Nephron progenitor cell (in vitro differentiated cells): ENCODE results near the gene RND1.

Experiments
- DNase-seq: peaks from one replicate; pipeline ENCODE4 v3.0.0; 2021
- H3K27ac Mint-ChIP-seq: 2 replicates; pipeline ENCODE4 v1.8.0; 2021; ENCODE audit warnings: mild to moderate bottlenecking, moderate library complexity, mixed read lengths
- H3K27me3 Mint-ChIP-seq: 2 replicates; pipeline ENCODE4 v1.8.0; 2021; ENCODE audit warnings: mild to moderate bottlenecking, low read depth, mixed read lengths; ENCODE audit not compliant: poor library complexity
- H3K36me3 Mint-ChIP-seq: 2 replicates; pipeline ENCODE4 v1.8.0; 2021; ENCODE audit warnings: low read depth, mixed read lengths
- H3K4me1 Mint-ChIP-seq: 2 replicates; pipeline ENCODE4 v1.8.0; 2021; ENCODE audit warnings: mixed read lengths
- H3K4me3 Mint-ChIP-seq: 2 replicates; pipeline ENCODE4 v1.8.0; 2021; ENCODE audit warnings: mild to moderate bottlenecking, moderate library complexity, mixed read lengths
- H3K9me3 Mint-ChIP-seq: 2 replicates; pipeline ENCODE4 v1.8.0; 2021; ENCODE audit warnings: mild to moderate bottlenecking, moderate library complexity, mixed read lengths
- TF ChIP-seq, protein P1 (sequence below): fragments of 200-600 bp; sonication (generic); IDR thresholded peaks from 2 replicates; pipeline ENCODE4 v1.5.0; 2021; ENCODE audit warnings: antibody characterized with exemption

The RND1 gene

DNA sequence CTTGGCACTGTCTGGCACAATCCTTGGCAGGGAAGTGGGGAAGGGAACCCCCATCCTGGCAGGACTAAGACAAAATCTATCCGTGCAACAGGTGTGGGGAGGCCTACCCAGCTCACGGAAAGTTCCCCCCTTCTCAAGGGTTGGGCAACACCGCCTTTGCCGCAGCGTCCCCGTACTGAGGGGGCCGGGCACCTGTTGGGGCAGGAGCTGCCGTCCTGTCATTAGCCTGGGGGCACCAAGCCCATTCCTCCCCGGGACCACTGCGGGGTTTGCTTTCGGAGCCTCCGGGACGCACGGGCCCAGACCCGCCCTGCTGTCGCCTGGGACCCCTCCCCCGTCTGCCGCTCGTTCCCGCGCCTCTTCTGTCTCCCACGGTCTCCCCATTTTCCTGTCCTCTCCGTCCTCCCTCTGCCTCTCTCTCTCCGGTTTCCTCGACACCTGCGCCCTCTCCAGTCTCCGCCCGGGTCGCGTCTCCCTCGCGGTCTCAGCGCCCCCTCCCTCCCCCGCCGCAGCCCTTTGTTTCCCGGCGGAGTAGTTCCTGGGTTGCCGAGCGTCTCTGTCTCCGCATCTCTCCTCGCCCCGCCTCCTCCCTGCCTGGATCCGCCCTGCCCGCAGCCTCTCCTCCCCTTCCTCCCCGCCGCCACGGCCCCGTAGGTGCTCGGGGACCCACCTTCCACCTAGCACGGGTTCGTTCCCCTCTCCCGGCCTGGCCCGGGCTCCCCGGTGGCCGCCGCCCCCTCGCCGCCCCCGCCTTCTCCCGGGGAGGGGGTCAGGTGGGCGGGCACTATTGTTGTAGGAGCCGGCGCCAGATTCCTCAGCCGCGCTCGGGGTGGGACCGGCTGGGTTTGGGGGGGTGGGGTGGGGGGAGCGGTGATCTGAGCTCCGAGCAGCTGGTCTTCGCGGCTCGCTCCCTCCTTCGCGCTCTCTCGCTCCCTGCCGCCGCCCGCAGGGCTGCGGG lies 47.5 kb downstream of the RND1 start, which contains the start of gene CACNB3:
Gene CACNB3, plus strand, starts transcription at position 624 of the 958 bp plus-strand sequence. CDS start 434 bp downstream, outside the sequence.
- Mint-ChIP-seq H3K4me1 (peaks cover 76% of the 10 kb centered on the region), H3K4me3 (peak within 1 kb of the TSS; percentile 89), H3K27me3 (peaks cover 23% of the 10 kb centered on the region), H3K9me3 (no peaks in the 10 kb centered on the region), H3K27ac (peak within 1 kb of the TSS; percentile 68), H3K36me3 (no peaks in the 10 kb centered on the region)
- TF ChIP-seq, protein P1, sequence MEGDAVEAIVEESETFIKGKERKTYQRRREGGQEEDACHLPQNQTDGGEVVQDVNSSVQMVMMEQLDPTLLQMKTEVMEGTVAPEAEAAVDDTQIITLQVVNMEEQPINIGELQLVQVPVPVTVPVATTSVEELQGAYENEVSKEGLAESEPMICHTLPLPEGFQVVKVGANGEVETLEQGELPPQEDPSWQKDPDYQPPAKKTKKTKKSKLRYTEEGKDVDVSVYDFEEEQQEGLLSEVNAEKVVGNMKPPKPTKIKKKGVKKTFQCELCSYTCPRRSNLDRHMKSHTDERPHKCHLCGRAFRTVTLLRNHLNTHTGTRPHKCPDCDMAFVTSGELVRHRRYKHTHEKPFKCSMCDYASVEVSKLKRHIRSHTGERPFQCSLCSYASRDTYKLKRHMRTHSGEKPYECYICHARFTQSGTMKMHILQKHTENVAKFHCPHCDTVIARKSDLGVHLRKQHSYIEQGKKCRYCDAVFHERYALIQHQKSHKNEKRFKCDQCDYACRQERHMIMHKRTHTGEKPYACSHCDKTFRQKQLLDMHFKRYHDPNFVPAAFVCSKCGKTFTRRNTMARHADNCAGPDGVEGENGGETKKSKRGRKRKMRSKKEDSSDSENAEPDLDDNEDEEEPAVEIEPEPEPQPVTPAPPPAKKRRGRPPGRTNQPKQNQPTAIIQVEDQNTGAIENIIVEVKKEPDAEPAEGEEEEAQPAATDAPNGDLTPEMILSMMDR: no peak
- peak; percentile 86 for DNase-seq

DNA sequence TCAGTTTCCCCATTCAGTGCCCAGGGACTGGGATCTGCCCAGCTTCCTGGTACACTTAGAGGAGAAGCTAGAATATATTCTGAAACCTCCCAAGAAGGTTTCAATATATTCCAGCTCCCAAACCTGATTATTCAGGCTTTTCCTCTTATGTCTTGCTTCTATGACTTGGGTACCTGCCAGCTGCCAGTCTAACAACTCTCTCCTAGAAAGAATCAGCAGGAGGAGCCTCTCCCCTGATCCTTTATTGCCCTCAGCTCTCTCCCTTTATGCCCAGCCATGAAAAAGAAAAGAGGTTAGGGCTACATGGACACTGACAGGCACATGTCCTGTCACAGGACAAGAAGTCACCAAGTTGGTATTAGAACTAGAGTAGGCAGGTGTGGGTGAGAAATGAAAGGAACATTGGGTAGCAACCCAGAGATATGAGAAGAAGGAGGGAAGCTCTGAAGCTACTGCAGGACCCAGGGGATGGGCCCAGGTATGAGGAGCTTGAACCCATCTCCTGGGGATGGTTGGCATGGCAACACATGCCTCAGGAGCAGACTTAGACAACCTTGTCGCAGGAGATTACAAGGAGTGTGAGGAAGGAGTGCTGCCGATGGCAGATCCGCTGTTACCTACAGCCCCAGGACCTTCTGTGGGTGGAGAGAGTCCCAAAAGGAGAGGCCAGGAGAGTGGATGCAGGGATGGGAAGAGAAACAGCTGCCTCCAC lies 49.4 kb downstream of the RND1 start:
- H3K27ac Mint-ChIP-seq: no peak overlapping the region
- H3K4me3 Mint-ChIP-seq: peak overlapping the region; percentile 89
- H3K4me1 Mint-ChIP-seq: peaks cover 84% of the 10 kb centered on the region
- TF ChIP-seq, protein P1: no peak
- H3K9me3 Mint-ChIP-seq: no peaks in the 10 kb centered on the region
- H3K36me3 Mint-ChIP-seq: no peaks in the 10 kb centered on the region
- DNase-seq: no peak
- H3K27me3 Mint-ChIP-seq: peaks cover 23% of the 10 kb centered on the region

DNA sequence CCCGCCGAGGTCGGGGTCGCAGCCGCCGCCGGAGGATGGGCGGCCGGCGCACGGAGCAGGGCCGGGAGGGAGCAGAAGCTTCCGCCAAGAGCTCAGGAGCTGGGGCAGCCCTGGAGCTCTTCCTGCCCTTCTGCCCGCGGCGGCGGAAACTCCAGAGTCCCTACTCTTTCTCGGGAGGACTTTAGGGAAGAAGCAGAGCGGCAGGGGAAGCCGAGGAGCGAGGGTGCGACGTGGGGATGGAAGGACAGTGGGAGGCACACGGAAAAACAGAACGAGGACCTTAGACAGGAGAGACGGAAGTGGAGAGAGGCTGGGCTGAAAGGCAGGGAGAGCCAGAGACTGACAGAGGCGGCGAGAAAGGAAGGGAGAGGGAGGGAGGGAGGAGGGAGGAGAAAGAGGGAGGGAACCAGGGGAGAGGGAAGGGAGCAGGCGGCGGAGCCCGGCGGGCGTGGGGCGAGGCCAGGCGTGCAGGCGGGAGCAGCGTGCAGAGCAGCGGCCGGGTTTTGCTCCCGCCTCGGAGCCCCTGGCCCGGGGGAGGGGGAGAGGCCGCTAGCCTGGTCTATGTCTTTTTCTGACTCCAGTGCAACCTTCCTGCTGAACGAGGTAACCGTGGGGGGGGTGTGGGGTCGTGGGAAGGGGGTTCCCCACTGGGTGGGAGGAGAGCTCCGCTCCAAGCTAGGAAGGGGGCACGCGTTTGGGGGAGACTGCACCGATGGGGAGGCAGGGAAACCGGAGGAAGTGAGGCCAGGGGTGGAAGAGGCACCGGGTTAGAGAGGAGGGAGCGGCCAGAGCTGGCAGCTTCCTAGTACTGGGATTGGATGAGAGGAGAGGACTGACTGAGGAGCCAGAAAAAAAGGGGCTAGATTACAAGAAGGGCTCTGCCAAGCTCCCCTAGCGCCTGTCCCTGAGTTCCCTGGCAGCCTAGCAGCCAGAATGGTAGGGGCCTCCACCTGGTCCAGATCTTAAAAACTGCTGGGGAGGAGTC lies 50.3 kb downstream of the RND1 start:
- peak overlapping the region; percentile 82 for H3K27ac Mint-ChIP-seq
- H3K4me3 Mint-ChIP-seq: peak overlapping the region; percentile 89
- H3K27me3 Mint-ChIP-seq: peaks cover 23% of the 10 kb centered on the region
- no peaks in the 10 kb centered on the region for H3K36me3 Mint-ChIP-seq
- peaks cover 89% of the 10 kb centered on the region for H3K4me1 Mint-ChIP-seq
- TF ChIP-seq, protein P1: no peak
- DNase-seq: peak; percentile 78
- no peaks in the 10 kb centered on the region for H3K9me3 Mint-ChIP-seq

DNA sequence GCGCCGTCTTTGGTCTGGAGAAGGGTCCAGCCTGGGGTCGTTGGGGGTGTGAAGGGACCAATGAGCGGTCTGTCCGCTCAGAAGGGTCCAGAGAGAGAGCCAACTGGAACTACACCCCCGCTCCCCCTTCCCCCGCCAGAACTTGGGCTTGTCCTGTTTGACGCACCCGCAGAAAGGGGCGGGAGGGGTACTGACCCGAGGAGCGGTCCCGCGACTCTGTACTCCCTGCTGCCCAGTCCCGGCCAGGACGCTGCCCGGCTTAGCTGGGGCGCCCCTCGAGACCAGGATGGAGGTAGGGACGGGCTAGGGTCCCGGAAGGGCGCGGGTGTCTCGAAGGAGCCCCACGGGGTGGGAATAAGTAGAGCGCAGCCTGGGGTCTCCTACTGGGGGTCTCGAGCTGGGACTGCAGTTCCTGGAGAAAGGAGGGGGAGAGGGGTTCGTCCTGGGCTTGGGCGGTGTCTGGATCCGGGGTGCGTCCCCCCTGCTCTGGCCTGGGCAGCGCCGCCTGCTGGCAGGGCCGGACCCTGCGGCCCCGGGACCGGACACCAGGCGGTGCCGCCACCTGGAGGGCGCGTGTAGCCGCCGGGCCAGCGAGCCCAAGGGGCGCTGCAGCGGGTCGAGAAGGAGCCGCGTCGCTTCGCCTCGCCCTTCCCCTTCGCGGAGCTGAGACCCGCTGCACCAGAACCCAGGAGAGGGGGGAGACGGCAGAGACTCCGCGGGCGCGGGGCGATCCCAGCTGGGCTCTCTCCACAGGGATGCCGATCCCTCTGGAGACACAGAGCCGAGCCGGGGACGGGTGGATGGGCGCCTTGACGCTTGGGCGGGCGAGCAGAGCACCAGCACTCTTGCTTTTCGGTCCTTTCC lies 51.2 kb downstream of the RND1 start:
- TF ChIP-seq, protein P1: peak; percentile 96
- Mint-ChIP-seq H3K4me1 (peaks cover 89% of the 10 kb centered on the region), H3K27me3 (peaks cover 23% of the 10 kb centered on the region), H3K4me3 (peak overlapping the region; percentile 89), H3K36me3 (no peaks in the 10 kb centered on the region), H3K27ac (peak overlapping the region; percentile 75), H3K9me3 (no peaks in the 10 kb centered on the region)
- DNase-seq: peak; percentile 89
